ENCODE data around the gene CHIC2.

- no peak for TF ChIP-seq CTCF (optimal IDR thresholded peaks at IDR 0.05 in 1 of 3, IDR thresholded peaks at IDR 0.05 in 1 of 3, conservative IDR thresholded peaks at IDR 0.05 in 1 of 3; ENCODE audit: extremely low read depth in 1 of 3, insufficient read depth in 2 of 3, low read length in 3 of 3)
- no peak for TF ChIP-seq EZH2 (IDR thresholded peaks at IDR 0.05; ENCODE audit: low read length)
Measured at GRCh38 chr4:54089875-54090274, 25.5 kb upstream of the CHIC2 start.
